ENCODE measurements around the gene POU3F1.

The POU3F1 gene

DNA sequence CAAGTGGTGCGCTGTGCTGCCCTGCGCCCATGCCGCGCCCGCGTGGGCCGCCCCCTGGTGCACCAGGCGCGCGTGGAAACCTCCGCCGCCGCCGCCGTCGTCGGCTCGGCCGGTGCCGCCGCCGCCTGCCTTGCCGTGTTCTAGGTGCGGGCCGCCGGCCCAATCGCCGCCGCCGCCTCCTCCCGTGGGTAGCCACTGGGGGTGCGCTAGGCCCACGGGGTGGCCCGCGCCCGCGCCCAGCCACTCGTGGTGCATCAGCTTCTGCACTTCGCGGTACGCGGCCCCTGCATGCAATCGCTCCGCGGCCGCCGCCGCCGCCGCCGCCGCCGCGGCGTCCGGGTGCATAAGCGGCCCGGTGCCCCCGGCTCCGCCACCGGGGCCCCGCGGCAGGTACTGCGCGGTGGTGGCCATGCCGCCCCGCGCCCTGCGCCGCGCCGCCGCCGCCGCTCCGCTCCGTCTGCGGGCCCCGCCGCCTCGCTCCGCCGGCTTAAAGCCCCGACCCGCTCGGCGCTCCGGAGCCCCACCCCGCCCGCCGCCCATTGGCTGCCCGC is at the start of gene POU3F1:
Gene POU3F1, minus strand, starts transcription at position 461 of the 551 bp plus-strand sequence. Its CDS starts 50 bp downstream, at position 411.
- no peak for DNase-seq (ENCODE audit: low read depth)

DNA sequence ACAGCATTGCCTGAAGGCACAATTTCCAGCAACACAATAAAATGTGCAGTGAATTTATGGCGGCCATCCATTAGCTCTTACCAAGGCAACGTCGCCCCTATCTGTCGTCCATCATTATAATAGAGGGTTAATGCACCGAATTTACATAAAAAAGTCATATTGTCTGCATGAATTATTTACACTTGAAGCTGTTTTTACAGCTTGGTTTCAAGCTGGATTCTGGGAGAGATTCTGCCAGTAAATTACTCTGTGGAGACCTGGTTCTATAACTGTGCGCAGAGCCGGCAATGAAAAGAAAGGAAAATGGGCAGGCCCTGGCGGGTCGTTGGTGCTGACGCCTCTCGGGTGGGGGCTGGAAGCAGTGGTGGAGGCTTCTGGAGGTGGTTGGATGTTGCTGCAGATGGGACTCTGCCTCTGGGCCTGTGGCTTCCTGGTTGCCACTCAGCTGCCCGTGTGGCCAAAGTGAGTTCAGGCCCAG is 48.9 kb upstream of the POU3F1 start:
- DNase-seq (ENCODE audit: low read depth), result no peak

DNA sequence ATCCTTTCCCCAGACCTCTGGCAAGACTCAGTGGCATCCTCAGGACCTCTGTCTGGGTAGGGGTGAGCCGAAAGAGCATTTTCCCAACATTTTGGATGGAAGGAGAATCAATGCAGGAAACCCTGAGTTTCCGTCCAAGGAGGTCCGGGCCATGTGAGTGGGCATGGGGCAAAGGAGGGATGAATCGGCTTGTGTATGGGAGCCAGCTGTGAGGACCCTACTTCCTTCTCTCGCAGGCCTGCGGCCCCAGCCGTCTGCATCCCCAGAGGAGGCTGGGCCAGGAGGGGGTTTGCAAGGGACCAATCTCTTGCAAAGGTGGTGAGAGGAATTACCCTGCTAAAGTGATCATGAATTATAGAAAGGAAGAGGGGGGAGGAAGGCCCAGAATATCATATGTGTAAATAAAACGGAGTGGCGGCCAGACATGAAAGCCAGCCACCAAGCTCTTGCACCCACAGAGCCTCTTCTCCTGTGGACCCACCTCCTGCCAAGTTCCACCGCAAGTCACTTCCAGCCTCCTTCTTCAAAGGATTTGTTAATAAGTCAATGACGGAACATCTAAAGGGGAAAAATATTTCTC is 48.2 kb upstream of the POU3F1 start:
- DNase-seq (ENCODE audit: low read depth), result no peak

DNA sequence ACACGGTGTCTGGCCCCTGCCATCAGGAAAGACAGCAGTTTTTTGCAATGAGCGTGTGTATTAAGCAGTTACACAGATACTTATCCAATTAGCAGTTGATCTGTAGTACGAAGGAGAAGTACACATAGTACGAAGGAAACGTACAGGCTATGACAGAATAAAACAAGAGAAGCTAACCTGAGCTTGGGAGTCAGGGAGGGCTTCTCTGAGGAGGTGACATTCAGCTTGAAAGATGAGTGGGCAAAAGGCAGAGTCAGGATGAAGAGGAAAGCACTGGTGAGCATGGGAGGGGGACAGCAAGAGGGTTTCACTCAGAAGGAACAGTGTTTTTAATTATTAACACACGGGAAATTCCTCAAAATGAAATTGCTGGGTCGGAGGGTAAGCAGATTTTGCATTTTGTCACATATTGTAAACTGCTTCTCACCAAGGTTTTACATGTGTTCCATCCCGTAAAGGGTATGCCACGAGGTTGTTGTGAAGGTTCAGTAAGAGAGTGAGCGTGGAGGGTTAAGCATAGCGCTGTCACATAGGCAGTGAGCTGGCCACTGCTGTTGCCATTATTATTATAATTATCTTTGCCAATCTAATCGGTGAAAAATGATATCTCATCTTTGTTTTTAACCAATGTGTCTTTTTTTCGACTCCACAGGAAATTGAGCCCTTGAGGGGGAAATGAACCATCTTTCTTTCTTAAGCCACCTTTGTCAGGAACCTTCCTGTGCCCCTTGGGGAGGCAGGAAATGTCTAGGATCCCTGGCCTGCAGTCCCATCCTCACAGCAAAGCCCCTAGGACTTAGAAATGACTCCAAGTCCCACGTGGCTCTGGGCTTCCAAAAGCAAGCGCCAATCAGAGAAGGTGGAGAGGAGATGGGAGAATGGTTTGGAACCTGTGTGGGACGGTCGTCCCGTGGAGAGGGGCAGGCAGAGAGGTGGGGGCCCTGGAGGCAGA is 47.3 kb upstream of the POU3F1 start:
- no peak for DNase-seq (ENCODE audit: low read depth)

DNA sequence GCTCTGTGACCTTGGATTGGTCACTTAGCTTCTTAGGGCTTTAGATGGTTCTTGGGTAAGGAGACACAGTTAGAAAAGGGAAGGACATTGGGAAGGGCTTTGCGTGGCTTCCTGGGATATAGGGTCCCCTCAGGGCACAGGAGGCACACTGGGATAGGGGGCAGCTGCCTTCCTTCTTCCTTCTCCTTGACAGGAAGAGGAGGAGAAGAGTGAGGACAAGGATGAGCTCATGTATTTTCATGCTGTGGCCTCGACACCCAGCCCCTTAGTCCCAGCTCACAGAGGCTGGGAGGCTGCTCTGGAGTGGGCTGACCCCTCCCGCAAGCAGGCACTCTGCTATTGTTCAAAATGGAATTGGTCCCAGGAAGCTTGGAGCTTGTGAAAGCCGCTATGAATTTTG is 45.7 kb upstream of the POU3F1 start:
- DNase-seq (ENCODE audit: low read depth), result no peak

DNA sequence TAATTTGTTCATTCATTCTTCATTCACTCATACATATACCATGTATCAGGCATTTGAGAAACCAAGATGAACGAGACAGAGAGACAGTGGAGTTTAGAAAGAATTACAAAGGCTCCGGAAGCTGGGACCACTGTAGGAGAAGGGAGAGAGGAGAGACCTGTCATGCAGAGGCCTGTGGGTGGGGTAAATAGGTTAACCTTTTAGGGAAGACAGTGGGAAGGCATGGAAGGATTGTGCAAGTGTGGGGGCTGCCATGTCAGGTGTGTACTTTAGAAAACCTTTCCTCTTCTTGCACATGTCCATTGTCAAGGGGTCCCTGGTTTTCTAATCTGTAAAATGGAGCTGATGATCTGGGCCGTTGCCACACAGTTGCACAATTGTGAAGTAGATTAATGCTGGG is 44.2 kb upstream of the POU3F1 start:
- no peak for DNase-seq (ENCODE audit: low read depth)

DNA sequence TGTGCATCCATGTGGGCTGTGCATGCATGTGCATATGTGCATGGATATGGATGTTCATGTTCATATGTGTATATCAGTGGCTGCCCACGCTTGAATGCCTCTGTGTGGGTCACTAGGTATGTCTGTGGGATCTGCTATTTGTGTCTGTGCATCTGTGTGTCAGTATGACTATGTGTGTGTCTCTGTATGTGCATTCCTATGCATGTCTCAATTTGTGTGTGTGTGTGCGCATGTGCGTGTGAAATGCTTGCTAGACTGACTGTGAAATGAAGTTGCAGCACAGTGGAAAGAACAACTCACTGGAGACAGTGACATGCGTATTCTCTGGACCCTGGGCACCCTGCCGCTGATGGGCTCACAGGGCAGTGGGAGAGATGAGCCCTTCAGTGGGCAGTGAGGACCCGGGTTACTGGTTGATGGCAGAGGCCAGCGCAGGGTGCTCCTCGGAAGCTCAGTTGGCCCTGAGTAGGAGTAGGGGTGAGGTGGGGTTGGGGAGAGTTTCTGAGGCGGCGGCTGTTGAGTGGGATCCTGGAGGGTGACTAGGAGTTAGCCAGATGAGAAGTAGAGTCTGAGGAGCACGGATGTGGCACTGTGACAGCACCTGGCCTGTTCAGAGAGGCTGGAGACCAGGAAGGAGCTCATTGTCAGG is 43.2 kb upstream of the POU3F1 start:
- DNase-seq (ENCODE audit: low read depth), result no peak

DNA sequence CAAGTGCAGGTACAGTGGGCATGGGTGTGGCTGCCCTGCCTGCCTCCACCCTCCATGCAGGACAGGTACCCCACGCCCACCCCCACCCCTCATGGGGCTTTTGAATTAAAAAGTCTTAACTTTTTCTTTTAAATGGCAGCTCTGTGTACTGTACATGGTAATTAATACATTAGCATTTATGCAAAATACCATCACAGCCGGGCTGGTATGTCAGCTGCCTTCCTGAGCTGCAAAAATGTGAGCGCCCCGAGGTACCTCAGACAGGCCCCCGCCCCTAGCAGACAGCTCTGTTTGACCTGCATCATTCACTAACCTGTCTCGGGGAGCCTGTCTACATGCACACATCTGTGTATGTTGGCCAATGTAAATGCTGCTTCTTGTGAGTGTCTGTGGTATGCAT is 42.2 kb upstream of the POU3F1 start:
- DNase-seq (ENCODE audit: low read depth), result no peak

DNA sequence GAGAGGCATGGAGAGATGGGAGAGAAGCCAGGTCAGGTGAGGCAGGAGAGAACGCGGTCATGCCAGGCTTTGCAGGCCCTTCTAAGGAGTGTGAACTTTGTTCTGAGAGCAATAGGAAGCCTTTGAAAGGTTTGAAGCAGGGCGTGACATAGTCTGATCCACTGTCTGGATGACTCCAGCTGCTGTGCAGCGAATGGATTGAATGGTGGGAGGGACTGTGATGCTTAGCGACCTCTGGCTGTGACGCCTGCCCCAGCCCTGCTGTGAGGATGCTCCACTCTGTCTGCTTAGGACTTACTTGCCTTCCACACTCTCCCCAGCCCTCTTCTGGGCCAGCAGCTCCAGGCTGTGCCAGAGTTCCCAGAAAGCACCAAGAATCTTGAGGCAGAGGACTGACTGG is 41.8 kb upstream of the POU3F1 start:
- no peak for DNase-seq (ENCODE audit: low read depth)

DNA sequence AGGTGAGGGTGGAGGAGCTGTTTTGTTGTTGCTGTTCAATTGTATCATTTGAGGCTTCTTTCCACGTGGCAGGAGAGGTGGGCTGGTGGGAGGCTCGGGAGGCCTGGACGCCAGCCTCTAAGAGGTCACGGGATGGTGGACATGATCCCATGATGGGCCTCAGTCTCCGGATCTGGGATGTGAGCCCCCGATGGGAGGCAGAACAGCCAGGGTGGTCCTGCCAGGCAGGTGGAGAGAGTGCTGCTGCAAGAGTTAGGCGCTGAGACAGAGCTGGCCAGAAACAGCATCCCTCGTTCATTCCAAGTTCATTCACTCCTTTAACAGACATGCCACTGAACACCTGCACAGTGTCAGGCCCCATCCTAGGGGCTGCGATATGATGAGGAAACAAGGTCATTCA is 41.1 kb upstream of the POU3F1 start:
- no peak for DNase-seq (ENCODE audit: low read depth)

DNA sequence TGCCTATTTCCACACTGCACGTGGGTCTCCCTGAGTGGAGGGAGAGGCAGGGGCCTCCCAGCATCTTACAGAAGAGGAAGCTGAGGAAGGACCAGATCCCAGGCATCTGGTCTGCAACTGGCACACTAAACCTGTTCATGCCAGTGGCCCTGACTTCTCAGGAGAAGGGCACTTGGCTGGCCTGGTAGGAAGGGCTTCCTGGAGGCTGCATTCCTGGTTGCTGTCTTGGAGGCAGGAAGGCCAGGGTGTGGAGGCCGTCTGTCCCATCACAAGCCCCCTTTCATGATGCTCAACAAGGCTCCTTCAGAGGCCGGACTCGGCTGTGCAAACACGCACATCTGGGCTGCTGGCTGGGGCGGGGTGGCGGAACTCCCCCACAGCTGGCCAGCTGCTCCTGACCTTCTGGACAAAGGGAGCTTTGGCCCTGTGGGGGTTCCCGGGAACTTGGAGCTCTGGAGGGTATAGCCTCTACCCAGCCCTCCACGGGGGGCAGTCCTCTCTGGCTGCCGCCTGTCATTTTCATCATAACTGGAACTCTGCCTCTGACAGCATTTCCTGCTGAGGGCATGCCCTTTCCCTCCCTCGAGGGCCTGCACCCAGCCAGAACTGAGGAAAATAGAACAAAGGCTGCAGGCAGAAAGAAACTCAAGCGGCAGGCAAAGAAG is 39.2 kb upstream of the POU3F1 start:
- no peak for DNase-seq (ENCODE audit: low read depth)

DNA sequence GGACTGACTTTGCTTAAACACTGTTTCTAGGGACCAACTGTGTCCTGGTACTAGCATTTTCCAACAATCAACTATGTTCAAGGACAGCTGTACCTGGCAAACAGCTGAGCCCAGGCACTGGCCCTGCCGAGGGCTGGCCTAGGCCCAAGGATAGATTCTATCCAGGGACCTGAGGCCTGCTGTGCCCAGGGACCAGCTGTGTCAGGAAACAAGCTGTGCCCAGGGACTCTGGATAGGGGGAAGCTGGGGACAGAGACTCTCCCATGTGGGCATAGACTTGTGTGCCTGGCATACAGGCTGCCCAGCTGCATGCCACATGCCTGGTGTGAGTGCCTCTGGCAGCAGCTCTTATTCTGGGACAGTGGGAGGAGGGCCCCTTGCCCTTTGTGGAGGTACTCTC is 38.1 kb upstream of the POU3F1 start:
- no peak for DNase-seq (ENCODE audit: low read depth)

DNA sequence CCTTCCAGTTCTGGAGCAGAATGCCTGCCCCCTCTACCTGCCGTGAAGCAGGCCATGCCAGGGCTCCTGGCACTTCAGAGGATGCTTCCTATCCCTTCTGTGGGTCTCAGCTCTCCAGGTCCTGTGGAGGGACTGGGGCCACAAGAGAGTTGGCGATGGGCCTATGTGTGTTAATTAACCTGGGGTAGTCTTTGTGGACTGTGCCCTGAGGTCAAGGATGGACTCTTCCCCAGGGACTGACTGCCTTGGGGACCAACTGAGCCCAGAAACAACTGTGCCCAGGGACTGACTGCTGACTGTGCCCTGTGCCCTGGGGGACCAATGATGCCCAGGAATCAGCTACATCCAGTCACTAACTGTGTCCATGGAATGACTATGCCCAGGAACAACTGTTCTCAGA is 37.5 kb upstream of the POU3F1 start:
- no peak for DNase-seq (ENCODE audit: low read depth)

DNA sequence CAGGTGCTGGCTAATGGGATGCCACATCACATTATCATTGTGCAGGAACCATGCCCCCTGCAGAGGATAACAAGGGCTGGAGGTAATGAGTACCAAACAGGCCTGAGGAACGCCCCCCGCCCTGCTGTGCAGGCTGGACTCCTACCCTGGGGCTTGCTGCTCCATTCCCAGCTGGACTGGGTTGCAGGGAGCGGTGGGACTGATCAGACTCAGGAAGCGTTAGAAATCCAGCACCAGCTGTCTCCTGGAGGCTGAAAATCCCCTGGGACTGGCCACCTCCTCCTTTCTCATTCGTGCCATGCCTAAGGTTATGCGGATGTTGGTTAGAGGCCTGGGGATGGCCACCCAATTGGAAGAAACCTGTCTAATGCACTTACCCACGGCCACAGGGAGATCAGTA is 36.9 kb upstream of the POU3F1 start:
- no peak for DNase-seq (ENCODE audit: low read depth)

DNA sequence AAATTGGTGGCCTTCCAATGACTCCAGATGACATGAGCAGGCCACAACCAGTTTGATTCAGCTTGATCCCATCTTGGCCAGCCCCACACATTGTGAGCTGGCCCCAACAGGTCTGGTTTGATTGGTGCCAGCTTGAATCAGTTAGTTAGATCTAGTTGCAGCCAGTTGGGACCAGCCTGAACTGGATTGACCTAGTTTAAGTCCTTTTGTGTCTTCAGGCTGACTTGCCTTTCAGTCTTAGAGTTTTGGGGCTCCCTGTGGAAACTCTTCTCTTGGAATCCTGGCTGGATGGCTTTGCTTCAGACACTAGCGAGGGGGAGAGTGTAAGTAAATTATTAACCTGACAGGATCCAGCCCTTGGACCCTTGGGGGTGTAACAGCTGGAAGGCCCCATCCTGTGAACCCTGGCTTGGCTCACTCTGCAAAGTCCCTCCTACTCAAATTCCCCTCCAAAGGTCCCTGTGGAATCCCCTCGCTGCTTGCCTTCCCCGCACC is 36.2 kb upstream of the POU3F1 start:
- DNase-seq (ENCODE audit: low read depth), result no peak

DNA sequence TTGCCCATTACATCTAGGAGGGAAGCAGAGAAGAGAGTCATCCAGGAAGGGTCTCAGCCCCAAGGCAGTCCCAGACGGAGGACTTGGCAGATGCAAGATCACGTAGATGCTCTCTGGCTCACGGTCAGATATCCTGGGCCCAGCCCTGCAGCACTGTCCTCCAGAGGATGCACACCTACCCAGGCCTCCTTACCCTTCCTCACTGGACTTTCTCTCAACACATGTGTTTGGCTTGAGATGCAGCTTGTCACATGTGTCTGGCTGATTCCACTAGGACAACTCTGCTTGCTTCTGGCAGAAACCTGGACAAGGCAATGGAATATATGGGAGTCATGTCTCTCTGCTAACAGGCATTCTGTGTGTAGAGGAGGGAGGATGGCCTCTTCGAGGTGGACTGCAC is 32.4 kb upstream of the POU3F1 start:
- no peak for DNase-seq (ENCODE audit: low read depth)

DNA sequence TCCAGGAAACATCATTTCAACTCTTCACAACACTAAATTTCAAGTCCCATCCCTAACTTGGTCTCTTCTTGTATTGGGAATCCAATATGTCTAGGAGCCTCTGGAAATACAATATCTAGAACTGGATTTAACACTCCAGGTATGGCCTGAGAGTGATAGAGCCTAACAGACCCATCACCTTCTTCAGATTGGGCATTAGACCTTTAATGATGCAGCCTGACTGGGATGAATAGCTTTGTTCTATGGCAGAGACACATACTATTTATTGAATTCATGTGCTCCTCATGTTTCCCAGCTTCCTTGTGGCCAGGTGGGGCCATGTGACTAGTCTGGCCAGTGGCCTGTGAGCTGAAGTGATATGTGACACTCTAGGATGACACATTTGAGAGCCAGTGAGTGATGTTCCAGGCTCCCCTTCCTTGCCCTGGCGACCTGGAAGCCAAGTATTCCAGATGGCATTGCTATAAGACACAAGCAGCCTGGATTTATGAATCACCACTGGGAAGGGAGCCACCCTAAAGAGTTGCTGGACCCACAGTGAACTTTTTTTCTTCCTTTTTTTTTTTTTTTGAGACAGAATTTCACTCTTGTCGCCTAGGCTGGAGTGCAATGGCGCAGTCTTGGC is 31.0 kb upstream of the POU3F1 start:
- no peak for DNase-seq (ENCODE audit: low read depth)

DNA sequence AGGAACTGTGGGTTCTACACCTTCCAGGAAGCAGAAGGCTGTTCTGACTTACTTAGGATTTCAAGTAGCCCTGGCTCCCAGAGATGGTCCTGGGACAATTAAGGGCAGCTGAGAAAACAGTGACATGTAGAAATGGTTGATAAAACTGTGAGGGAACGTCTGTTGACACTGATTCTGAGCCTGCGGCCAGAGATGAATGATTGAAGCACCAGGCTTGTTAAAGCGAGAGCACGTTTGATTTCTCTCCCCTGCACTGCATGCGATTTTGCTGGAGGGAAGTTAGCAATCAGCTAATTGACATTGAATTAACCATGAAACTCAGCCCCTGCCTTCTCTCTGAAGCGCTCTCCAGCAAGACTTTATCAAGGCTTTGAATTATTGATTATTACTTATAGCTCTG is 29.9 kb upstream of the POU3F1 start:
- DNase-seq (ENCODE audit: low read depth), result no peak

DNA sequence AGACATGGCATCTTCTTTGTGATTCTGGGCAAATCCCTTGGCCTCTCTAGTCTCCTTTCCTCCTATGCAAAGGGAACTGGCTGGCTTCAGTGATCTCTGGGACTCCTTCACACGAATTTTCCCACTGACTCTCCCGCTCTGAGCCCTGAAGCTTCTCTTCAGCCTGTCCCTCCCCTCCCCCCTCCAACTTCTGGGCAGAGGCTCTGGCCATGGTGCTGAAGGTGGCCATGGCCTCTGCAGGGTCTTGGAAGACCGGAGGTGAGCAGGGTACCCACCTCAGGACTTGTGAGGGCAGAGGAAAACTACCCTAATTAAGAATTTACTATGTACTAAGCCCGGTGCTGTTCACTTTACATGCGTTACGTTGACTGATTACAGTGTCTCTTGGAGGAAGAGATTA is 29.4 kb upstream of the POU3F1 start:
- no peak for DNase-seq (ENCODE audit: low read depth)

DNA sequence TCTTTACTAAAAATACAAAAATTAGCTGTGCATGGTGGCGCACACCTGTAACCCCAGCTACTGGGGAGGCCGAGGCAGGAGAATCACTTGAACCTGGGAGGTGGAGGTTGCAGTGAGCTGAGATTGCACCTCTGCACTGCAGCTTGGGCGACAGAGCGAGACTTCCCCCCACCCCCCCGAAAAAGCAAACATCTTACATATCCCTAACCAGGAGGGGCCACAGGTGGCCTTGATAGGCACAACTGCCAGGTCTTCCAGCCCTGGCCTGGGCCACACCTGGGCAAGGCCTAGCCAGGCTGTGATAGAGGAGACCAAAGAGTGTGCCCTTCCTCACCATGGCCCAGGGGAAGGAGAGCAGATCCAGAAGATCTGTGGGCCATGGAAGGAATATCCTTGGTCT is 28.6 kb upstream of the POU3F1 start:
- no peak for DNase-seq (ENCODE audit: low read depth)

DNA sequence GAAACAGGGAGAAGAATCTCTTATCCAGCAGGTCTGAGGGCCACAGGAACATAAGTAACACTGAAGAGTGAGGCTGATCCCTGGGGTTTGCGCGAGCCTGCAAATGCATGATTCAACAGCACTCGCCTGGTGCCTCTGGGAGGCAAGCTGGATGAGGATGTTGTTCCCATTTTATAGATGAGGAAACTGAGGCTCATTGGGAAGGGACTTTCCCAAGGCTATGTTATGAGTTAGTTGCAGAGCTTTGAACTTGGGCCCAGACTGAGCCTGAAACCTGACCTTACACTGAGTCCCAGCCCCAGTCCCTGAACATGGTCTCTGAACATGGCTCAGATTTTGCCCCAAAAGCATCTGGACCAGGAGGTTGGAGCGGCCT is 27.7 kb upstream of the POU3F1 start:
- no peak for DNase-seq (ENCODE audit: low read depth)

All from stimulated activated CD8-positive, alpha-beta memory T cell treated with anti-CD3 and anti-CD28 coated beads, Interleukin-15, amount 100 ng/mL, for 24 hours (primary cell).